ENCODE measurements around the gene RANBP3. TPM values are rescaled to one million over a fixed set of nuclear protein-coding genes. Genes with fewer than 3 reads are reported as not detected.

Gene RANBP3
- total and polyA plus RNA-seq, 2 of the 8 experiments (the other 6 are each of a cell fraction or from before 2014, with no cell fraction given) = 95.4 to 122 TPM

DNA sequence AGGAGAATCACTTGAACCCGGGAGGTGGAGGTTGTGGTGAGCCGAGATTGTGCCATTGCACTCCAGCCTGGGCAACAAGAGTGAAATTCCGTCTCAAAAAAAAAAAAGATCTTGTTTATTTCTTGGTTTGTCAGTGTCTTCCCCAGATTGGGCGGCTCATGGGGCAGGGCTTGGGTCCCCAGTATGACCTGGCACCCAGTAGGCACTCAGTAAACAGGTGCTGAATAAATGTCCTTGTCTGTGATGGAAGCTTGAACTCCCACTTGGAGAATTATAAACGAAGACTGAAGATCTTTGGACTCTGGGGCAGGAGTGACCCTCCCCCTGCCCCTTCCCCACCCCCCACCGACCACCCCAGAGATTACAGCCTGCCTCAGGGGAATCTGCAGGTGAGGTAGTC, 97.7 kb downstream of the RANBP3 start (continued):
- no peak for TF ChIP-seq NANOG (IDR thresholded peaks at IDR 0.05; ENCODE audit: insufficient read depth, low read depth, low read length, poor library complexity, severe bottlenecking)

Measured in H1 (cell line).